GM12872 (cell line): ENCODE measurements around the gene COTL1.

Experiments used
- TF ChIP-seq, protein P1 (sequence below): IDR thresholded peaks from 3 replicates; pipeline ENCODE4 v1.5.1; 2011; ENCODE audit warnings: low read depth, mild to moderate bottlenecking, low read length, moderate library complexity; ENCODE audit not compliant: insufficient read depth

Gene COTL1

DNA sequence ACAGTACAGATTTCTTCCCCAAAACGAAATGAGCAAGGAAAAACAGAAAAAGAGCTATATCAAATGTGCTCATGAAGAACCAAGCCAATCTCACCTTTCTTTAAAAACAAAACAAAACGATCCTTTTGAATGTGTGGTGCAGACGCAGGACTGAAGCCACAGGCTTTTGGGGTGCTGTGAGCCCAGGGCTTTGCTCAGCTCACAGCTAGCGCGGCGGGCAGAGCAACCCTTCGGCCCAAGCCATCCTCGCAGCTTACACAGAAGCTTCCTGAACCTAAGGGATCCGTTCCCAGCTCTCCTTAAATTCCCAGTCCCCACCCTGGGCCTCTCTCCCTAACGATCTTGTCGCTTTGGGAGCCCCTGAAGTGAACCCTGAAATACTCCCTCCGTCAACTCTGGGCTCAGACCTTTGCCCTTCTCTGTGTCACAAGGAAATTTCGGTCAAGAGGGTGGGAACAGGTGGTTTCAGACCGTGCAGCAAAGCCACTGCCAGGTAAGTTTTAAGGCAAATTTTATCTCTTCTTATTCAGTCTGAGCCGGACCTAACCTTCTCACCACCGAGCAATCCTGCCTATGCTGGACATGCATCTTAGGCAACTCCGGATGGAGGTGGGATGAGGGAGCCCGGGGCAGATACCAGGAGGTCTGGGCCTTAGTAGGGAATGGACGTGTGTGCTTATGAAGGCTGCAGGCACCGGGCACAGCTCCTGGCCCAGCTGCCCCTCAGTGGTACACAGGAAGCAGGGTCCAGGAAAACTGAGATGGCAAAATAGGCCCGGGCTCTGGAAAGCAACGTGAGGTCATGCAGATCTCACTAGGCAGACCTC is 52.0 kb downstream of the COTL1 start:
- TF ChIP-seq, protein P1, sequence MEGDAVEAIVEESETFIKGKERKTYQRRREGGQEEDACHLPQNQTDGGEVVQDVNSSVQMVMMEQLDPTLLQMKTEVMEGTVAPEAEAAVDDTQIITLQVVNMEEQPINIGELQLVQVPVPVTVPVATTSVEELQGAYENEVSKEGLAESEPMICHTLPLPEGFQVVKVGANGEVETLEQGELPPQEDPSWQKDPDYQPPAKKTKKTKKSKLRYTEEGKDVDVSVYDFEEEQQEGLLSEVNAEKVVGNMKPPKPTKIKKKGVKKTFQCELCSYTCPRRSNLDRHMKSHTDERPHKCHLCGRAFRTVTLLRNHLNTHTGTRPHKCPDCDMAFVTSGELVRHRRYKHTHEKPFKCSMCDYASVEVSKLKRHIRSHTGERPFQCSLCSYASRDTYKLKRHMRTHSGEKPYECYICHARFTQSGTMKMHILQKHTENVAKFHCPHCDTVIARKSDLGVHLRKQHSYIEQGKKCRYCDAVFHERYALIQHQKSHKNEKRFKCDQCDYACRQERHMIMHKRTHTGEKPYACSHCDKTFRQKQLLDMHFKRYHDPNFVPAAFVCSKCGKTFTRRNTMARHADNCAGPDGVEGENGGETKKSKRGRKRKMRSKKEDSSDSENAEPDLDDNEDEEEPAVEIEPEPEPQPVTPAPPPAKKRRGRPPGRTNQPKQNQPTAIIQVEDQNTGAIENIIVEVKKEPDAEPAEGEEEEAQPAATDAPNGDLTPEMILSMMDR: no peak

DNA sequence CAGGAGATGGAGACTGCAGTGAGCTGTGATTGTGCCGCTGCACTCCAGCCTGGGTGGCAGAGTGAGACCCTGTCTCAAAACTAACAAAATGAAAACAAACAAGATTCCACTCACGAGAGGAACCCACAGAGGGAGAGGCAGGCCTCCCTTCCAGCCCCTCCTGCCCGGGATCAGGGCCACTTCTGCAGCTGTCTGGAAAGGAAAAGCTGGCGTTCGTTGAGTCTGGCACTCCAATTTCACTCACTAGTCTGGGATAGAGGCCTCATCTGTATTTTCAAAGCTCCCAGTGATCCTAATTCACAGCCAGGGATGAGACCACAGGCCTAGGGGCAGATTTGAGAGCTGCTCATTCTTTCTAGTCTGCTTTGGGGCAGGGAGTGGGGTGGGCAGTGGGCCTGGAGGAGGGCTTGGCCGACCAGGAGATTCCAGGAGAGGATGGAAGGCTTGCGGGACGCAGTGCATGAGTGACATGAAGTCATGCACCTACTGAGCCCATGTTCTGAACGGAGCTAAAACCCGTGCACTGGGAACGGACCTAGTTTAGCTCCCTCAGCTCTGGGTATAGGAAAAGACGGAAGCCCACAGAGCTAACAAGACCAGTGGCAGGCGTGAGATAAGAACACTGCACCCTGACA is 54.0 kb downstream of the COTL1 start:
- TF ChIP-seq, protein P1: no peak

DNA sequence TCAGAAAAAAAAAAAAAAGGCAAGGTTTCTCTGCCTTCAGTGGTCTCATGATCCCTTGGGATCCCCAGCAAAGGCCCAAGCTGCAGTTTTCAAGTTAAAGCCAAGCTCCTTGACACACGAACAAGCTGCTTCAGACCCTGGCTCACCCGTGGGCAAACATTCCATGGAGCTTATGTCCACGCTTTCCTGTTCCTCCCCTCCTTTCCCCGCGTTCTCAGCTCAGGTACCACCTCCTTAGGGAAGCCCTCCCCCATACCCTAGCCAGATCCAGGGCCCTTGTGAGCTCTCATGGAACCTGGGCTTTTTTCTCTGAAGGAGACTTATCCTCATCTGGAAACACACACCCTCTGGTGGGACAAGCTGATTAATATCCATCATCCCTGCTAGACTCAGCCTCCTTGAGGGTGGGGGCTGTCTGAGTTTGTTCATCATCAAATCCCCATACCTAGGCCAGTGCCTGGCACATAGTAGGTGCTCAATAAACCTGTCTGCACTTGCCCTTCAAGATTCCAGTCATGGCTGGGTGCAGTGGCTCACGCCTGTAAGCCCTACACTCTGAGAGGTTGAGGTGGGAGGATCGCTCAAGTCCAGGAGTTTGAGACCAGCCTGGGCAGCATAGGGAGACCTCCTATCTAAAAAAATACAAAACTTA is 54.7 kb downstream of the COTL1 start:
- TF ChIP-seq, protein P1: no peak

DNA sequence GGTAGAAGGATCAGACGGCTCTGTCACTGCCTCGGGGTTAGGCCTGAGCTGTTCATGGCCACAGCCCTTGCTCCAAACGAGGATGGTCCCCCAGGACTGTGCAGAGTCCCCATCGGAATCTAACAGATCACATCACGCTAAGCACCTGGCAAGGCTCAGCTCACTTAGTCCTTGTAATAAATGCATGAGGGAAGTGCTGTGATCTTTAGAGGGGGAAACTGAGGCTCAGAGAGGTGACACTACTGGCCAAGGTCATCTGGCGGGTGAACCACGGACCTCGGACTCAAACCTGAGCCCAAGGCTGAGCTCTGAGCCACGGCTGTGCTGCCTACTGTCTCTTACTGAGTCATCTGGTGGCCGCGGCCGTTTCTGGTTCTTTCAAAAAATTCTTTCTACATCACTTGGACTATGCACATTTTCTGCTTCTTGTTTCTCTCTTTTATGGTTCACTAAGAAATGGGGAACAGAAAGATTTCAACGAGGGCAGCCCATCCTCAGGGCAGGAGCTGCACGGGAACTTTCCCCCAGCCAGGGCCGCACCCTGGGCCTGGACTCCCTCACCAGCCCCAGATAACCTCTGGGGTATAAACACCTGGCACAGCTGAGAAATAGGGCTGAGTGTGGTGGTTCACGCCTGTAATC is 55.6 kb downstream of the COTL1 start:
- TF ChIP-seq, protein P1: no peak

DNA sequence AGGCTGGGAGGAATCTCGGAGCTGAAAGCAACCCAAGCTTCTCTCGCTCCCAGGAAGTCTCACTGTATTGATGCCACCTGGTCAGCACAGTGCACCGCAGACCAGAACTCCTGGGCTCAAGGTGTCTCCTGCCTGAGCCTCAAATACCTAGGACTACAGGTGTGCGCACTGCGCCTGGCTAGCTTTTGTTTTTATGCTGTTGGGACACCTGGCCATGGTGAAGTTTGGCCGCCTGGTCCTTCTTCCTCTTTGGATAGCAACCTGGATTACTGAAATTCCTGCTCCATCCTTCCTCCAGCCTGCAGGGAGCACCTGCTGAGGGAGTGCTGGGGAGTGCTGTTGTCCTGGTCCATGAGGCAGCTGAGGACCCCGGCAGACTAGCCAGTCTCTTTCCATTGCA is 56.6 kb downstream of the COTL1 start:
- TF ChIP-seq, protein P1: no peak

DNA sequence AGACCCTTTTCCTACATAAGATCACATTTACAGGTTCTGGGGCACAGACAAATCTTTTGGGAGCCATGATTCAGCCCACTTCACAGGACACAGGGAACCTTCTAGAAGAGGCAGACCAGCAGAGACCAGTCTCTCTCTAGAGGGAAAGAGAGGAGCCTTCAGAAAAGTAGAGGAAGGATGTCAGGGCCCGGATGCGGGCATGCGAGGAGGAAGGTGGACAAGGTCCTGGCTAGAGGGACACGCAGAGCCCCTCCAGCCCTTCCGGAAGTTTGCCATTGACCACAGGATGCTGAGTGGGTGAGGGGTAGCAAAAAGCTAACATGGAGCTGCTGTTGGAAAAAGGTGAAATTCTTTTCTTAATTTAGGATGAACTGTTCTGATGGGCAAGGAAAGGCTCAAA is 57.6 kb downstream of the COTL1 start:
- TF ChIP-seq, protein P1: no peak
